Loucy (cell line): Measurements from ENCODE around the gene NKX2-2.

Source experiments
- H2AFZ ChIP-seq: fragments of 200-600 bp; sonication (generic); 2 replicates; pipeline ENCODE4 v1.6.0; 2016; ENCODE audit warnings: antibody characterized with exemption, mild to moderate bottlenecking, low read length, moderate library complexity
- H3F3A ChIP-seq: fragments of 200-600 bp; 2 replicates; pipeline ENCODE4 v1.6.0; 2016; ENCODE audit warnings: antibody characterized with exemption, low read depth, mild to moderate bottlenecking
- H3K27me3 ChIP-seq: fragments of 200-600 bp; sonication (generic); 2 replicates; pipeline ENCODE4 v1.6.1; 2014; ENCODE audit warnings: low read length, mild to moderate bottlenecking; ENCODE audit not compliant: insufficient read depth, poor library complexity, severe bottlenecking
- H3K36me3 ChIP-seq: fragments of 200-600 bp; sonication (generic); 2 replicates; pipeline ENCODE4 v1.6.1; 2016; ENCODE audit warnings: low read length; ENCODE audit not compliant: insufficient read depth
- H3K4me1 ChIP-seq: fragments of 200-600 bp; sonication (generic); 2 replicates; pipeline ENCODE4 v1.5.1; 2014; ENCODE audit warnings: low read length, mild to moderate bottlenecking; ENCODE audit not compliant: insufficient read depth, poor library complexity, severe bottlenecking
- H3K4me2 ChIP-seq: fragments of 200-600 bp; sonication (generic); 2 replicates; pipeline ENCODE4 v1.6.0; 2014; ENCODE audit warnings: antibody characterized with exemption, low read length, low read depth, mild to moderate bottlenecking; ENCODE audit not compliant: poor library complexity, severe bottlenecking
- H3K4me3 ChIP-seq: fragments of 200-600 bp; sonication (generic); 2 replicates; pipeline ENCODE4 v1.5.1; 2014; ENCODE audit warnings: low read length, mild to moderate bottlenecking, mixed read lengths; ENCODE audit not compliant: poor library complexity, severe bottlenecking
- H3K79me2 ChIP-seq: fragments of 200-600 bp; sonication (generic); 2 replicates; pipeline ENCODE4 v1.6.1; 2014; ENCODE audit warnings: low read length; ENCODE audit not compliant: insufficient read depth
- H3K9ac ChIP-seq: fragments of 200-600 bp; sonication (generic); 2 replicates; pipeline ENCODE4 v1.6.0; 2014; ENCODE audit warnings: mild to moderate bottlenecking, low read depth, low read length, moderate library complexity; ENCODE audit not compliant: poor library complexity, severe bottlenecking
- H3K9me2 ChIP-seq: fragments of 200-600 bp; sonication (generic); replicated peaks from 2 replicates; pipeline ENCODE4 v1.6.1; 2016; ENCODE audit warnings: low read depth, low read length, mixed read lengths
- H3K9me3 ChIP-seq: fragments of 200-600 bp; sonication (generic); 2 replicates; pipeline ENCODE4 v1.6.1; 2014; ENCODE audit warnings: mild to moderate bottlenecking, antibody characterized with exemption, low read length, low read depth; ENCODE audit not compliant: insufficient read depth
- H4K20me1 ChIP-seq: fragments of 200-600 bp; sonication (generic); 2 replicates; pipeline ENCODE4 v1.6.0; 2014; ENCODE audit warnings: antibody characterized with exemption, low read length, mild to moderate bottlenecking; ENCODE audit not compliant: insufficient read depth, poor library complexity, severe bottlenecking
- CTCF ChIP-seq: fragments of 200-600 bp; sonication (generic); conservative IDR thresholded peaks from 2 replicates; pipeline ENCODE4 v1.5.1; 2014; ENCODE audit warnings: mild to moderate bottlenecking, antibody characterized with exemption, low read length
- EZH2phosphoT487 ChIP-seq: fragments of 200-600 bp; IDR thresholded peaks from 2 replicates; pipeline ENCODE4 v1.6.1; 2018; ENCODE audit warnings: antibody characterized with exemption, mild to moderate bottlenecking, moderate library complexity, borderline replicate concordance

The NKX2-2 gene

GRCh38 chr20:21509079-21509596, 4.7 kb downstream of the NKX2-2 start:
- H4K20me1 ChIP-seq = no peaks in the 10 kb centered on the region
- no peak overlapping the region for H3K9ac ChIP-seq
- H3K27me3 ChIP-seq = no peaks in the 10 kb centered on the region
- H3K4me3 ChIP-seq = no peak overlapping the region
- no peak overlapping the region for H2AFZ ChIP-seq
- TF ChIP-seq EZH2phosphoT487 = no peak
- TF ChIP-seq CTCF = no peak
- H3K9me3 ChIP-seq = no peaks in the 10 kb centered on the region
- no peaks in the 10 kb centered on the region for H3F3A ChIP-seq
- H3K4me1 ChIP-seq = no peaks in the 10 kb centered on the region
- no peaks in the 10 kb centered on the region for H3K9me2 ChIP-seq
- H3K79me2 ChIP-seq = no peaks in the 10 kb centered on the region
- H3K36me3 ChIP-seq = no peaks in the 10 kb centered on the region
- H3K4me2 ChIP-seq = no peak overlapping the region

DNA sequence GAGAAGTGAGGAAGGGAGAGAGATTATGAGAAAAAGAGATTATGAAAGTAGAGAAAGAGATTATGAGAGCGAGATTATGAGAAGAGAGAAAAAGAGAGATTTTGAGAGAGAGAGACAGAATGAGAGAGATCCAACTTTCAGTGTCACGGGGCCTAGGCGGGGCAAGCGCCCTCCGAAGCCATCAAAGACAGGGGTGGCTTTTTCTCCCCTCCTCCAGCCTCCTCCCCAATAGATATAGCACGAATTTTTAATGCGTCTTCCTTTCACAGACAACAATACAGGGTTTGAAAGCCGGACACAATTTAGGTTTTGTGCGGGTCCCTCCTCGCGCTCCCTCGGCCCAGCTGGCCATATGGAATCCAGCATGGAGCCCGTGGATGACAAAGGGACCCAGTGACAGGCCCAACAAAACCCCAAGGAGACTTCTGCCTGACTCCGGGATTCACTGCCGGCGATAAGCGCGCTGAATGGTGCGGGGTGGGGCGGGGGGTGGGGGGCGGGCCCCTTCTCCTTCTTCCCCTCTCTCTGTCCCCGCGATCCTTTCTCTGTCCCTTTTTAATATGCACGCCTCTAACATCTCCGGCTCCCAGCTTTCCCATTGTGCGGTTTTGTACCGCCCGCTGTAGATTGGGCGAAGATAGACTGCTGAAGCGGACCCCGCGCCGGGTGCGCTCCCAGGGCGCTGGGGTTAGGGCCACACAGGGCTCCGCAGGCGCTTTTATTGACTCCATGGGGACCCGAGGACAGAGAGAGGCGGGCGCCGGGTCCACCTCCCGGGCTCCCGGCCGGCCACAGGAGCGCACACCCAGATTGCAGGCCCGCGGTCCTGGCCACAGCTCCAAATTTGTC, 5.4 kb downstream of the NKX2-2 start:
- Histone ChIP-seq H3K9me3 (no peaks in the 10 kb centered on the region), H3K9me2 (no peaks in the 10 kb centered on the region), H3K4me3 (no peak overlapping the region), H3K4me2 (no peak overlapping the region), H3K79me2 (no peaks in the 10 kb centered on the region), H4K20me1 (no peaks in the 10 kb centered on the region), H3K36me3 (no peaks in the 10 kb centered on the region), H2AFZ (no peak overlapping the region), H3F3A (no peaks in the 10 kb centered on the region), H3K4me1 (no peaks in the 10 kb centered on the region), H3K27me3 (no peaks in the 10 kb centered on the region), H3K9ac (no peak overlapping the region)
- no peak for TF ChIP-seq CTCF
- no peak for TF ChIP-seq EZH2phosphoT487

GRCh38 chr20:21507400-21508229, 6.2 kb downstream of the NKX2-2 start:
- Histone ChIP-seq H3K79me2 (no peaks in the 10 kb centered on the region), H3K9me3 (no peaks in the 10 kb centered on the region), H3K9ac (no peak overlapping the region), H3K9me2 (no peaks in the 10 kb centered on the region), H3K36me3 (no peaks in the 10 kb centered on the region), H3F3A (no peaks in the 10 kb centered on the region), H3K4me2 (no peak overlapping the region), H3K4me1 (no peaks in the 10 kb centered on the region), H3K4me3 (no peak overlapping the region), H3K27me3 (no peaks in the 10 kb centered on the region), H2AFZ (no peak overlapping the region), H4K20me1 (no peaks in the 10 kb centered on the region)
- TF ChIP-seq EZH2phosphoT487 (no peak), CTCF (no peak)
